GM19397 (cell line): Measurements from ENCODE around the gene CTNNBIP1.
"Not testable (repeated sequence)": the region's sequence is repeated elsewhere in the genome, so short reads cannot be mapped to it uniquely, and the experiment has no call there.

Experiments
- ATAC-seq: cut with Tn5 transposase; IDR thresholded peaks from one replicate; pipeline ENCODE4 v1.9.1; 2021; ENCODE audit warnings: mild to moderate bottlenecking, moderate library complexity; ENCODE audit not compliant: unreplicated experiment

Gene CTNNBIP1

DNA sequence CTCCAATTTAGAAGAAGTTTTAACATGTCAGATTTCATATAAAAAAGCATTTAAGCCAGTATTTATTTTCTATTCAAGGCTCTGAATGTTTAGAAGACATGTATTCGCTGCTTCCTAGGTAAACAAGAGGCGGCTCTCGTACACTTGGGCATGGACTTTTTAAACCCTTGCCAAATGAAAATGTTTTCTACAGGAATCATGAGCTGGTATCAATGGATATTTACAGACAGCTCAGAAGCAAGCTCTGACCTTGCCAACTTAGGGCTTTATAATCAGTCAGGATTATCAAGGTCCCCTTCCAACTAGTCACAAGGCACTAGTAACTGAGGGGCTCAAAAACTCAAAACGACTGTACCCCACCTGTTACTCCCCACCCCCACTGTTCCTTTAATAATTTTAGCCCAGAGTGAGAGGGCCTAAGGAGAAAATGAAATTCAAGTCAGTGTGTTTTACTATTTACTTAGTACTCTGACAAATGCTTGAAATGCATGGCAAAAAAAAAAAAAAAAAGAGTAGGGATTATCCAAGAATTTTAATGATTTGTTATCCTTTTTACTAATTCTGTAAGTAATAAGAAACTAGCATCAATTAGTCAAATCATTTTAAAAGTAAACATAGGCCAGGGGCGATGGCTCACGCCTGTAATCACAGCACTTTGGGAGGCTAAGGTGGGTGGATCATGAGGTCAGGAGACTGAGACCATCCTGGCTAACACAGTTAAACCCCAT is 98.7 kb downstream of the CTNNBIP1 start:
- ATAC-seq, result no peak

GRCh38 chr1:9809100-9809510 is 101.0 kb downstream of the CTNNBIP1 start:
- ATAC-seq, result no peak

DNA sequence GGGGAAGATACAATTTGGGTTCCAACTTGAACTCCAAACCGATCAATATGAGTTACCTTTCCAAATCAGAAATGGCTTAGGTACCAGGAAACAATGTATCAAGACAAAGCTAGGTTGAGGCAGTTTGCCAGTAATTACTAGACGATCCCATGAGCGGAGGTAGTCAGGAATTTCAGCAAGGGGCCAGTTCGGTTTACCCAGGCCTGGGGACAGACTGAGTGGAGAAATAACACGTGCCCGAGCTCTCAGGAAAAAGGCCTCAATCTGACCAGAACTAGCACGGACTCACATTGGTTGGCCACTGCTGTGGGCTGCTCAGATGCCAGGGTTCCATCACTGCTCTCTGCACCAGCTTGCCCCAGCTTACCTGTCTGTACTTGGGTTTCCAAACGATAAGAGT is 101.6 kb downstream of the CTNNBIP1 start:
- ATAC-seq, result no peak

DNA sequence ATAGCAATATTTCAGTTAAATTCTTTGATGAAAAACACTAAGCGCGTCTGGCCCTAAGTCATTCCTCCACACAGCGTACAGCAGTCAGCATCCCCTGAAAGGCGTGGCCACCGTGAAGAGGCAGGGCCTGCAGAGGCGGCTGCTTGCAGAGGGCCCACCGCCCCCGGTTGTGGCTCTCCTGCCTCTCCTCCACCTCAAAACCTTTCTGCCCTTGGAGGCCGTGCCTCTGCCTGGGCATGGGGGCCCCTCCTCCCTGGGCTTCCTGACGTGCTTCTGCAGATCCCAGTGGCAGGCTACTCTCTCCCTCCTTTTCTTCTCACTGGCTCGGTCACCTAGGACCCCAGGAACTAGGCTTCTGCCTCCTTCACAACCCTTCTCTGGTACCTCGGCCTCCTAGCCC is 102.5 kb downstream of the CTNNBIP1 start:
- no peak for ATAC-seq

DNA sequence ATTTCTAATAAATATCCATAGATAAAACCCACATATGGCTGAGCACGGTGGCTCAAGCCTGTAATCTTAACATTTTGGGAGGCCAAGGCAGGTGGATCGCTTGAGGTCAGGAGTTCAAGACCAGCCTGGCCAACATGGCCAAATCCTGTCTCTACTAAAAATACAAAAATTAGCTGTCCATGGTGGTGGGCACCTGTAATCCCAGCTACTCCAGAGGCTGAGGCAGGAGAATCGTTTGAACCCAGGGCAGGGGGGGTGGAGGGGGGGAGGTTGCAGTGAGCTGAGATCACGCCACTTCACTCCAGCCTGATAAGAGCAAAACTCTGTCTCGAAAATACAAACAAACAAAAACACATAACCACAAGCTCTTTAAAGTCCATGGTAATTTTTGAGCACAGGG is 104.1 kb downstream of the CTNNBIP1 start:
- not testable (repeated sequence) for ATAC-seq

DNA sequence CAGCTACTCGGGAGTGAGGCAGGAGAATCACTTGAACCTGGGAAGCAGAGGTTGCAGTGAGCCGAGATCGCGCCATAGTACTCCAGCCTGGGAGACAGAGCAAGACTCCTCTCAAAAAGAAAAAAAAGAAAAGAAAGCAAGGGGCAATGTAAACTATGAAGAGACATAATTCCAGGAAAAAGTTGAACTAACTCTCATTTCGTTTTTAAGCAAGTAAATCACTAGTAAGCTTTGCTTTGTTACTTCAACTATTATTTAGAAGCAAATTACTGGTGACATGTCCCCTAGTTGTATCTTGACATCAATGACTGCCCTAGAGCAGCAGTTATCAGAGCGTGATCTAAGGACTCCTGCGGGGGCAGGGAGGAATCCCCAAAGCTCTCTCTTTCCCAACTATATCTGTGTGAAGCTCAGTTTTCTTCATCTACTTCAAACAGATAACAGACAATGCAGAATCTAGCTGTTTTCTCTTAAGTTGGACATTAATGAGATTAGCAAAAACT is 105.0 kb downstream of the CTNNBIP1 start:
- no peak for ATAC-seq

DNA sequence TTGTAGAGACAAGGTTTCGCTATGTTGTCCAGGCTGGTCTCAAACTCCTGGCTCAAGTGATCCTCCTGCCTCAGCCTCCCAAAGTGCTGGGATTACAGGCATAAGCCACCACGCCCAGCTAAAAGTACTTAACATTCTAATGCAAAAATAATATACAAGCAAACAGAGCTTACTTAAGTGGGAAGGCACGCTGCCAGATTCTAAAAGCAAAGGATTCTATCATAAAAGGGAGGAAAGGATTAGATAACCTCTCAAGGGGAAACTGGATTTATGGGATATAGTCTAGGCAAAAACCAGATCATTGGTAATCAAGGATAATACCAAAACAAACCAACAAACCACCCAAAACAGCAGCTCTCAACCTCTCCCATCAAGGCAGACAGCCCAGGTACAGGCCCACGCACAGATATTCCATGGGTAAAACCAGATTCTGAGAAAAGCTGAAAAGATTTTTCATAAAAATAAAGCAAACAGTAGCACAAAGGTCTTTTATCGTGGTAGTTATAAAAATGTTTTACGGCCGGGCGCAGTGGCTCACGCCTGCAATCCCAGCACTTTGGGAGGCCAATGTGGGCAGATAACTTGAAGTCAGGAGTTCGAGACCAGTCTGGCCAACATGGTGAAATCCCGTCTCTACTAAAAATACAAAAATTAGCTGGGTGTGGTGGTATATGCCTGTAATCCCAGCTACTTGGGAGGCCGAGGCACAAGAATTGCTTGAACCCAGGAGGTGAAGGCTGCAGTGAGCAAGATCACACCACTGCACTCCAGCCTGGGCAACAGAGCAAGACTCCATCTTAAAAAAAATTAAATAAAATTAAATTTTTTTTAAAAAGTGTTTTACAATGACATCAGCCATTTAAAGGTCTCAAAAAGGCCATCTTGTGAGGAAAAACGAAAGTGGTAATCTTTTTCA is 106.8 kb downstream of the CTNNBIP1 start:
- not testable (repeated sequence) for ATAC-seq

- no peak for ATAC-seq
Measured at GRCh38 chr1:9801909-9802308, 108.2 kb downstream of the CTNNBIP1 start.
